SH-SY5Y (cell line): ENCODE results near the gene EMC9.
A peak's percentile ranks its signal among the peaks of the same experiment; 100 is the strongest.

Source experiments
- GATA2 ChIP-seq: IDR thresholded peaks from 2 replicates; pipeline ENCODE4 v1.6.1; 2011; ENCODE audit warnings: mild to moderate bottlenecking, low read depth, low read length
- GATA3 ChIP-seq: IDR thresholded peaks from 2 replicates; pipeline ENCODE4 v1.6.1; 2011; ENCODE audit warnings: low read depth, mild to moderate bottlenecking, low read length, moderate library complexity

The EMC9 gene, protein sequence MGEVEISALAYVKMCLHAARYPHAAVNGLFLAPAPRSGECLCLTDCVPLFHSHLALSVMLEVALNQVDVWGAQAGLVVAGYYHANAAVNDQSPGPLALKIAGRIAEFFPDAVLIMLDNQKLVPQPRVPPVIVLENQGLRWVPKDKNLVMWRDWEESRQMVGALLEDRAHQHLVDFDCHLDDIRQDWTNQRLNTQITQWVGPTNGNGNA

DNA sequence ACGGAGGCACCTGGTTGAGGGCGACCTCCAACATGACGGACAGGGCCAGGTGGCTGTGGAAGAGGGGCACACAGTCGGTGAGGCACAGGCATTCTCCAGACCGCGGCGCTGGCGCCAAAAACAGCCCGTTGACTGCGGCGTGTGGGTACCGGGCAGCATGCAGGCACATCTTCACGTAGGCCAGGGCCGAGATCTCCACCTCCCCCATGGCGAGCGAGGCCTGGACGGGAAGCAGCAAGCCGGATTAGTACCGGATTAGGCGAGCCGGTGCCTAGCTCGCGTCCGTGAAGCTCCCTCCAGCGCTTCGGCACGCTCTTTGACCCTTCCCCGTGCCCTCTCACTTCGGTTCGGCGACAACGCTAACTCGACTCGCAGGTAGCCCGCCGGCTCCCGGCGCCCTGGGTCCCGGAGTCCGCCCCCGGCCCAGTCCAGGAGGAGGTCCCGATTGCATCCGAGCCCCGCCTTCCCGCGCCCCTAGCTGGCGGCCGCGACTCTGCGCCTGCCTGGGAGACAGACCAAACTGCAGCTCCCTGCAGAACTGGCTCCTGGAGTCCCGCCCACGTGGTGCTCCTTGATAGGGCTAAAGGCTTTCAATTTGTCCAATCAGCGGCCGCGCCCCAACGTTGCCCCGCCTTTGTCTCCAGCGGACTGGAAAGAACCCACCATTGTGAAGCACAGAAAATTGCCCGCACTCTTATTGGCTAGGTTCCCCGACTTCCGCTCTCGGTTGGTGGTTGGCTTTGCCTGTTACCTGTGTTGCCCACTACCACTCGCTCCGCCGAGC, at the start of gene EMC9:
TSS of gene EMC9 (minus strand) at position 495 of the 784 bp plus-strand sequence. CDS start at position 208, 287 bp downstream.
- TF ChIP-seq GATA3 (no peak), GATA2 (no peak)

DNA sequence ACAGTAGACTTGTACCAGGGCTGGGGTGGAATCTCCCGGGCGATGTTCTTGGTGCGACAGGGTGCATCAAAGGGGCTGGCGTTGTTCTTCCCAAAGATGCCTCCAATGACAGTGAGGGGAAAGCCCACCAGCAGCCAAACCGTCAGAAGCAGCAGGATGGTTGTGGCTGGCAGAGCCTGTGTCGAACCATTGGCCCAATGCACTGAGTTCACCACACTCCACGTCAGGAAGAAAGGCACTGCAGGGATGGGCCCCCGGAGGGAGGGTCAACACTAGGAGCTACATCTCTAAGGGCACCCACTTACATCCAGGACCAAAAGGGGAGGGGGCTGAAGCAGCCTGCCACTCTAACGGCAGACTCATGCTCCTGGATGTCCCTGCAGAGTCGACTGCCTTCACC, 49.0 kb upstream of the EMC9 start:
- TF ChIP-seq GATA3, result no peak
- TF ChIP-seq GATA2, result no peak

DNA sequence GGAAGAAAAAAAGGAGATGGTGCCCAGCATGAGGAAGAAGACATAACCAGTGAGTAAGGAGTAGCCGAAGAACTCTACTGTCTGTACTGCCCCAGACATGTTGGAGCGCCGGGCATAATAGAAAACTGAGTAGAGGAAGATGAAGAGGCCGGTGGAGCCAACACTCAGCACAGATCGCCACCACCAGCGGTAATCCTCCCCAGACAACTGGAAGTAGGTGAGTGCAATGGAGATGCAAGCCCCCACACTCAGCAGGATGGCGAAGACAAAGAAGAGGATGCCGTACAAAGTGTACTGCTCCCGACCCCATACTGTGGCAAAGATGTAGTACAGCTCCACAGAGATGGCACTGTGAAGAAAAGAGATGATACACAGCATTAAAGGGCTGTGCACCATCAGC, 48.1 kb upstream of the EMC9 start:
- TF ChIP-seq GATA3 (no peak), GATA2 (no peak)

DNA sequence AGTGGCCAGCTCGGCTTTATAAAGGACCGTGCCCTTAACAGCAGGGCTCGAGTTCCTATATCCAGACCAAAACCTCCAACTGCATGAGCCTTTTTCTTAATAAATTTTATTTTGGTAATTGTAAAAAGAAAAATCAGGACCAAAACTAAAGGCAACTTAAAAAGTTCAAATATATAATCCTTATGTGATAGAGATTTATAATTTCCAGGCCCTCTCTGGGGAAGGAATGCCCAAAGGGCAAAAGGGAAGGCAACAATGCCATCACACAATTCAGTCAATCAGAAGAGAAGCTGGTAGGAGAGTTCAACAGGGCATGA, 47.6 kb upstream of the EMC9 start:
- no peak for TF ChIP-seq GATA3
- no peak for TF ChIP-seq GATA2

DNA sequence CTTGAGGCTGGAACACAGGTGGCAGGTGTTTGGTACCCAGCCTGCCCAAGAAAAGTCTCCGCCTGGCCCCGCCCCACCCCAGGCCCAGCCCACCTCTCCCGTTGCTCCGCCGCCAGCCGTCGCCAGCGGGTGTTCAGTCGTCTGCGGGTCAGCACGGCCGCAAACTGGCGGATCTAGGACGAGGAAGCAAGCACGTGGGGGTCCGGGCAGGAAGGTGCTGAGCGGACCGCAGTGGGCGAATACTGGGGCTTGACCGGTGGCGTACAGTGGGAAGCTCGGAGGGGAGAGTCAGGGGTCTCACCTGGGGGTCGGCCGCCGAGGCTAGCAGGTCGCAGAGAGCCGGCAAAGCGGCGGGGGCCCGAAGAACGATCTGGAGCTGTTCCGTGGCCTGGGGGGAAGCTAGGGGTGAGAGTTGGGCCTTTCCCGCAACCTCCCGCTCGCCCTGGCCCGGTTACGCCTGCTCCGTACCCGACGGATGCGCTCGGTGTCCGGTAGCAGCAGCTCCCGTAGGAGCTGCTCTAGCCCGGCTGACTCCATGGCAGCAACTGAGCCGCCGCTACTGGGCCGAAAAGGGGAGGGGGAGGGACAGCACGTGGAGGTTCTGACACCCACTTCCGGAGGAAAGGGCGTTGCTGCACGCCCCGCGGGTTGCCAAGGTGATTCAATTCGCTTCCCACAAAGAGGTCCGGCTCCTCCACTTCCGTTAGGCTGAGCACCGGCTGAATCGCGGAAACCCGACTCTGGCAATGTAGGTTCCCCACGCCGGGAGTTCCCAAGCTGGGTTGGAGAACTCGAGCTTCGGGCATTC, 47.1 kb upstream of the EMC9 start, which contains the start of gene IPO4:
TSS of gene IPO4 (minus strand) at position 566 of the 808 bp plus-strand sequence. CDS start at position 537, 29 bp downstream.
- TF ChIP-seq GATA3 (no peak), GATA2 (0 out of 2 replicates have a peak, but pooled peaks have one; percentile 18)

DNA sequence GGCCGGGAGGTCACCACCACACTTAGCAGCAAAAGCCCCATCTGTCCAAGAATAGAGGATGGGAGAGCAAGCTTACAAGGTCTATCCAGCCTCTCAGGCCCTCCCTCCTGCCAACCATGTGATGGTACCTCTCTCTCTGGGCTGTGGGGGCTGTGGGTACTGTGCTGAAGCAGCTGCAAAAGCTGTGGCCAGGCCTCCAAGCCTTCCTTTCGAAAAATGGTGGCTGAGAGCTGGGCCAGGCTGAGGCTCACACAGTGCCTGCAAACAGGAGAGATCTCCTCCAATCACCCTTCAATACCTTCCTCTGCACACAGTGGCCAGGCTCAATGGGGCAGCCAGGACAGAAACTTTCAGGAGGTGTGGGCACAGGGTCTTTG, 46.1 kb upstream of the EMC9 start:
- TF ChIP-seq GATA2 (no peak), GATA3 (no peak)

DNA sequence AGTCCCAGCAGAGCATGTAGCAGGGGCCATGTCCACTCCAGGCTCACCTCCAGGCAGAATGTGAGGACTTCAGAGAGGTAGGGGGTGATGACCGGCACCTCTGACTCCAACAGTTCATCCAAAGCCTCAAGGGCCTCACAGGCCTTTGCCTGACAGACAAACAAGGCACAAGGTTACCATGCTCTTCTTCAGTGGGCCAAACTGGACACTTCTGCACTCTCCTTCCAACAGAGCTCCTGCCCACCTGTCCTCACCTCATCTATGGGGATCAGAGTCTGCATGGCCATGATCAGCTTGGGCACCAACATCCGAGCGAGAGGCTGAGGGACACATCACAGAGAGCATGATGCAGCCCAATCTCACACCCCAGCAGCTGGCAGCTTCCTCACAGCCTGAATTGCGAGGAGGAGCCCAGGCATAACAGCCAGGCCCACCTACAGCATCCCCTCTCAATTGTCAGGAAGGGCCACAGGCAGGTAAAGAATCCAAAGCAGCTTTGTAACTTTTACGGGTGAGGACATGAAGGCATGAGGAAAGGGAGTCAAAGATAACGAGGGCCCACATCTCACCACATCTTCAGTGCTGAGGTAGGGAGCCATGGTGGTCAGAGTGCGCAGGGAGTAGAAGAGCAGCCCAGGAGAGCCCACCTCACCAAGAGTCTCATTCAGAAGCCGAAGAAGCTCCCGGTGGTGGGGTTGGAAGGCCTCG, 45.6 kb upstream of the EMC9 start:
- TF ChIP-seq GATA2 (no peak), GATA3 (no peak)

DNA sequence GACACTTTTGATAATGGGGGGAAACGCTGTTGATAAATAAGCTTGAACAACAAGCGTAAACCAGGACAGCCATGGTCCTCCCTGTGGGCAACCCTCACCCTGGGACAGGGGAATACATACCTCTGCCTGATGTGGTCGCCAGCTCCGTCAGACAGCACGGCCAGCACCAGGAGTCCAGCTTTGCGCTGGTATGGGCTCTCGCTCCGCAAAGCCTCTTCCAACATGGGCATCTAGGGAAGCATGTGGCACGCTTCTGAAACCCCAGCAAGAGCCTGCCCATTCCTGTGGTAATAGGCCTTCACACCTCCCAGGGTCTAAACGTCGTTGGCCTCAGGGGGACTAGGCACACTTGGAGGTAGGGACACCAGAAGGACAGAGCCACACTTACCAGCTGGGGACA, 44.4 kb upstream of the EMC9 start:
- TF ChIP-seq GATA3, result no peak
- no peak for TF ChIP-seq GATA2

DNA sequence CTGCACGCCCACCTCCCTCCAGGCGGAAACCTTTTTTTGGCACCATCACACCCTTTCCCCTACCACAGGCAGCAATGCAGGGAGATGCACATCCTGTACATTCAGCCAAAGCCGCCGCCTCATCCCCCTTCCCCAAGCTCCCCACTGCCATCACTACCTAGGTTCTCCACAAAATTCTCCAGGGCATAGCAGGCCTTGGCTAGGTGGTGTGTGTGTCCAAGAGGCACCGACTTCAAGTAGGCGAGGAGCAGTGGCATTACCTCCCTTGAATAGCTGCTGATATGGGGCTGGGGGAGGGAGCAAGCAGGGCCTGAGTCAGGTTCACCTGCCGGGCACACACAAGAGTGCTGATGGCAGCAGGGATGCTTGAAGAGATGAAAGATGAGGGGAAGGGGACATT, 43.6 kb upstream of the EMC9 start:
- TF ChIP-seq GATA2, result no peak

DNA sequence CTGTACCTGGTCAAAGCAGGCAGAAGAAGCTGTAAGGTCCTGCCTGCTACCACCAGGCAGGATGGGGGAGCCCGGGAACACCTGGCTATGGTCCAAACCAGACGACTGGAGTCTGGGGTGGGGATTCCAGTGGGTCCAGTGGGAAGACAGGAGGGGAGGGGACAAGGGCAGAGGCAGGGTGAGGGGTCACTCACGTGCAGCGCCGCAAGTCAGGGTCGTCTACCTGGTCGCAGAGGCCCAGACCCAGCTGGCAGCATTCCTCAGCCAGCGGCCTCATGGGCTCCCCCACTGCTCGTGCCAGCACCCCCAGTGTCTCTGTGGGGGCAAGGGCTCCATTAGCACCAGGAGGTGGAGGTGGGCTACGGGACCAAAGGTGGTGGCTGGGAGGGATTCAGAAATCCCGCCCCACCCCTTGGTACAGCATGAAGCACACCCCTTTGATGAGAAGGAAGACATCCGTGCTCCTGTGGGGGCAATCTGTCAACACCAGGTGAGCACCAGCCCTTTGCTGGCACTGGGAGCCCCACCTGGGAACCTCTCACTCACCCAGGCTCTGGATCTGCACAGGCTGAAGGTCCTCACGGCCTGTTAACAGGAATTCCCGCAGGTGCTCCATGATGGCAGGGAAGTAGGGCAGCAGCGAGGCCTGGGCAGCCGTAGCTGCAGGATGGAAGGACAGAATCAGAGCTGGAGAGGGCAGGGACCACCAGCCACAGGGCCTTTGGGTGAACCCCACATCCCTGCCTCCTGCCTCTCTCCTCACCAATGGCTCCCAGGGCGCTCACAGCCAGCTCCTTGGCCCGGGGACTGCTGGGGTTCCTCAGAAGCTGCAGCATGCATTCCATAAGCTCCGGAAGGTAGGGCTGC, 42.9 kb upstream of the EMC9 start:
- TF ChIP-seq GATA3 (no peak), GATA2 (no peak)

DNA sequence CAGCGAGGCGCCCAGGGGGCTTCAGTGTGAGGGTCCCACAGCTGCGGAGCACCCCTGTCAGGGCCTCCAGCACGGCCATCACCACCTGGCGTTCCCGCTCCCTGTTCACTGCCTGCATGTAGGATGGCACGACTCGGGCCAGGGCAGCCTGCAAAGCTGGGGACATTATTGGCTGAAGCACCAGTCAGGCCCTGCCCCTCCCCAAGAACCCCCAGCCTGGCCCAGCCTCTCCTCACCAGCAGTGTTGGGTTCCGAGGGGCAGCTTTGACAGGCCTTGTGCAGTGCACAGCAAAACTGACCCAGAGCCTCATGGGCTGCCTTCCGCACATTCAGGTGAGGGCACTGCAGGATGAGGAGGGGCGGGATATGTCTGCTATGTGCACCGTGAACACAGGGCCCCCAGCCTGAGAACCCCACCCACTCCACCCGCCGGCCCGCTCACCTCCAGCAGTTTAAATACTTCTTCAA, 41.7 kb upstream of the EMC9 start:
- TF ChIP-seq GATA3, result no peak
- no peak for TF ChIP-seq GATA2

DNA sequence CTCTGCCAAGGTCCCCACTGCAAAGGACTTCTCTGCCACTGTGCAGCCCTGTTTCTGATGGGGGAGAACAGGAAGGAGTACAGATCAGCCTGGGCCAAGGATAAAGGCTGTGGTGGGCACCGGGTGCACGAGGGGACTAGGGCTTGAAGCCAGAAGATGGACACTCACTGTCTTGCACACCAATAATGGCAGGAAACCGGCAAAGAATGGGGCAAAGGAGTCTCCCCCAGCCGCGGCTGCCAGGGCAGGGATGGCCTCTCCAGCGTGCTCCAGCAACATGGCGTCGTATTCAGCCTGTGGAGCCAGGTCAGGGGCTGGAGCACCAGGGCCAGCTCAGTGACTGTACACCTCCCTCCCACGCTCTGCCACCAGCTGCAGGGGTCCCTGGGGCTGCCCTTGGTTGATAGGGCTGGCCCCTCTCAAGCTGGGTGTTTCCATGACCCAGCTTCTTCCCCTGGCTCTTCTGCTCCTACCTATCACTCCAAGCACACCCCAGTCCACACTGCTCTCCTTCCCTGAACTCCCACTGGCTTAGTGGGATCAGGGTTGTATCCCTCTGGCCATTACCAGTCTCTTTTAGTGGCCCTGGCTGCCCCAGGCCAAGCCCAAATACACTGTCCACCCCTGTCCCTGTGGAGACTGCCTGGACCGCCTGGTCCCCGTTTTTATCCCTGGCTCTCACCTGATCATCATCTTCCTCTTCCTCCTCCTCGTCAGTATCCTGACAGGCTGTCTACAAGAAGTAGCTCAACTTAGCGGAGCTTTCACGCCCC, 40.9 kb upstream of the EMC9 start:
- TF ChIP-seq GATA2, result no peak
- no peak for TF ChIP-seq GATA3
